Heart left ventricle (tissue), 16 donors: Measurements from ENCODE around the gene TET1. TPM values are rescaled to one million over a fixed set of nuclear protein-coding genes. Genes with fewer than 3 reads are reported as not detected.

Experiments
- ATAC-seq, 4 donors: fragments of 200-7000 bp; cut with Tn5 transposase; one replicate each; pipeline ENCODE4 v1.9.1; 2020 to 2022; ENCODE audit warnings: moderate library complexity in 4 of 4, mild to moderate bottlenecking in 3 of 4, moderate number of reproducible peaks in 1 of 4
- DNase-seq, 5 donors: peaks; one replicate each; pipeline ENCODE4 v3.0.0-alpha.2; 2020
- H3K27ac ChIP-seq, 12 donors: fragments of 200-600 bp; sonication (generic) in 4 of 12; one replicate each; pipeline versions ENCODE4 v1.5.0 to v1.8.0; 2016 to 2022; ENCODE audit warnings: mild to moderate bottlenecking in 2 of 12
- H3K27me3 ChIP-seq, 9 donors: fragments of 200-600 bp; sonication (generic) in 2 of 9; one replicate each; pipeline versions ENCODE4 v1.5.1 to v1.8.0; 2016 to 2022; ENCODE audit warnings: mild to moderate bottlenecking in 3 of 9
- H3K36me3 ChIP-seq, 9 donors: fragments of 200-600 bp; sonication (generic) in 2 of 9; one replicate each; pipeline versions ENCODE4 v1.5.0 to v1.8.0; 2018 to 2022; ENCODE audit warnings: mild to moderate bottlenecking in 2 of 9
- H3K4me1 ChIP-seq, 12 donors: fragments of 200-600 bp; sonication (generic) in 4 of 12; one replicate each; pipeline versions ENCODE4 v1.5.0 to v1.8.0; 2016 to 2022; ENCODE audit warnings: mild to moderate bottlenecking in 3 of 12
- H3K4me3 ChIP-seq, 12 donors: fragments of 200-600 bp; sonication (generic) in 4 of 12; one replicate each; pipeline versions ENCODE4 v1.5.0 to v1.8.0; 2017 to 2022; ENCODE audit warnings: mild to moderate bottlenecking in 9 of 12, moderate library complexity in 4 of 12
- H3K9me3 ChIP-seq, 12 donors: fragments of 200-600 bp; sonication (generic) in 4 of 12; one replicate each; pipeline versions ENCODE4 v1.5.0 to v1.8.0; 2016 to 2022; ENCODE audit warnings: mild to moderate bottlenecking in 1 of 12
- CTCF ChIP-seq, 12 donors: fragments of 200-600 bp; sonication (generic) in 4 of 12; IDR thresholded peaks; one replicate each; pipeline versions ENCODE4 v1.5.0 to v1.8.0; 2018 to 2022; ENCODE audit warnings: antibody characterized with exemption in 12 of 12, mild to moderate bottlenecking in 5 of 12
- POLR2A ChIP-seq, 2 donors: fragments of 450-650 bp; IDR thresholded peaks; one replicate each; pipeline ENCODE4 v1.6.1; 2017; ENCODE audit warnings: antibody characterized with exemption in 2 of 2, mild to moderate bottlenecking in 2 of 2, moderate library complexity in 2 of 2
- WGBS, 4 donors: extraction: QIAGEN DNeasy Blood & Tissue Kit in 2 of 4; methylation state at CpG; one replicate each; pipeline versions ENCODE4 v1.1.5 to v1.1.7; 2013 to 2018; 5-methylcytosine and 5-hydroxymethylcytosine counted together
- intact Hi-C, 10 donors: fragments of 100-400 bp; cut with DNase I; formaldehyde crosslinking; loops; one replicate each; pipeline versions ENCODE4 v1.11.1 to v1.14.2; 2022
- polyA plus RNA-seq, 2 donors: library from polyadenylated mRNA; stranded (reverse); fragments of 200-250 nt; gene quantifications; one replicate each; pipeline ENCODE4 v1.2.3, GENCODE V29; 2013
- total RNA-seq, 9 donors: library from RNA; depleted of rRNA in 2 of 9; stranded (reverse); fragments of >200 nt in 2 of 9; fragmentation: NEBNext Ultra II Directional in 3 of 9; extraction: Animal tissue kit (Norgen Biotek cat#: 25700) in 3 of 9; gene quantifications; one replicate each; pipeline versions ENCODE4 v1.1.0 to v1.2.4, GENCODE V29; 2016 to 2023
- donor health status: ischemic (EF 13 %, LVEDD 7.1; RV severe dilation, severe dysfunction).
- donor health status: healthy with polysubstance abuse.
- donor health status: DM: no; HTN: yes; CAD: no.
- donor health status: DM: no; HTN: no; CAD: no.
- donor health status: ischemic (EF 25% LVEDD 6.9; RV normal size, moderate dysfunction).
- donor health status: ischemic (EF 25% LVEDD 5.7; RV mildly dilated, moderate dysfunction).
- donor health status: healthy.
- donor health status: DM: yes; HTN: yes; CAD: no.
- donor health status: ischemic (EF 35%, LVEDD 5.7; RV mildly dilated, moderate dysfunction).
- donor health status: nonischemic (EF 11% LVEDD 7.7; RV severe dilation, severe dysfunction).
- donor health status: DM: yes; HTN: yes; CAD: no.
- donor health status: PGD.
- donor health status: ischemic (EF 29% LVEDD 5.4; RV normal size, mild dysfunction).
- donor health status: nonischemic (EF 23%, LVEDD 6.1; RV moderate dilation, normal function).

The TET1 gene
- total and polyA plus RNA-seq, 11 donors: 0.27 to 4.1 (median 2.0) TPM

DNA sequence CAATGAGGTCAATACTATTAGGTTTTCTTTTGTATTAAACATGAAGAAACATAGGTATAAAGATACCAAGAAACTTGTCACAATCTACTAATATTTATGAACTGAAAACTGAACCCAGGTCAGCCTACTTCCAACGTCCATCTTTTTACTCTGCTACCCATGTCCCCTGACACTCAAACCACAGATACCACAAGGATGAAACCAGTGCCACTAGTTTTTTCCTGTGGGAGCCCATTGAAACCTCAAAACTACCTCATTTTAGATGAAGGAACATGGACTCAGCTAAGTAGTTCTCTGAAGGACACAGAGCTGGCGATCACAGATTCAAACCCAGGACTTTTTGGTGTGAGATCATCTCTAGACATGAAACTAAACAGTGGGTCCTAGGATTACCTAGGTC, 6.8 kb downstream of the TET1 start:
- H3K4me3 ChIP-seq: no peak overlapping the region
- TF ChIP-seq POLR2A (IDR thresholded peaks at IDR 0.05): no peak
- TF ChIP-seq CTCF (IDR thresholded peaks at IDR 0.05): no peak
- H3K4me1 ChIP-seq: peaks cover 0 to 12% (median 3%) of the 10 kb centered on the region in 12 donors
- ATAC-seq: no peak
- DNase-seq: no peak
- no peaks in the 10 kb centered on the region for H3K36me3 ChIP-seq
- WGBS, 4 donors: 71 to 79% (median 79%) methylated on average over 2 of the region's 2 CpGs
- H3K27ac ChIP-seq: peak overlapping the region in 1 of 12 donors; percentile 13
- peaks cover 0 to 20% (median 0%) of the 10 kb centered on the region in 9 donors for H3K27me3 ChIP-seq
- intact Hi-C loops: no loop called here
- no peaks in the 10 kb centered on the region for H3K9me3 ChIP-seq

DNA sequence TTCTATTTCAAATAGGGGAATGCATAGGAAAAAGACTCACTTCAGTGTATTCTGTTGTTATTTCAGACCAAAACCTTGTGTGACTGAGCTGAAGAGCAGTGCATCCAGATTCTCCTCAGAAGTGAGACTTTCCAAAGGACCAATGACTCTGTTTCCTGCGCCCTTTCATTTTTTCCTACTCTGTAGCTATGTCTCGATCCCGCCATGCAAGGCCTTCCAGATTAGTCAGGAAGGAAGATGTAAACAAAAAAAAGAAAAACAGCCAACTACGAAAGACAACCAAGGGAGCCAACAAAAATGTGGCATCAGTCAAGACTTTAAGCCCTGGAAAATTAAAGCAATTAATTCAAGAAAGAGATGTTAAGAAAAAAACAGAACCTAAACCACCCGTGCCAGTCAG, 12.0 kb downstream of the TET1 start:
- peaks cover 0 to 15% (median 0%) of the 10 kb centered on the region in 9 donors for H3K36me3 ChIP-seq
- H3K4me3 ChIP-seq: no peak overlapping the region
- no peaks in the 10 kb centered on the region for H3K9me3 ChIP-seq
- TF ChIP-seq POLR2A (IDR thresholded peaks at IDR 0.05): no peak
- no peak for TF ChIP-seq CTCF (IDR thresholded peaks at IDR 0.05)
- no peak overlapping the region for H3K27ac ChIP-seq
- DNase-seq (no peak), ATAC-seq (no peak)
- H3K4me1 ChIP-seq: peaks cover 0 to under 1% (median 0%) of the 10 kb centered on the region in 12 donors
- intact Hi-C loops: no loop called here
- 62 to 93% (median 77%) methylated on average over 5 of the region's 5 CpGs for WGBS, 4 donors
- no peaks in the 10 kb centered on the region for H3K27me3 ChIP-seq

DNA sequence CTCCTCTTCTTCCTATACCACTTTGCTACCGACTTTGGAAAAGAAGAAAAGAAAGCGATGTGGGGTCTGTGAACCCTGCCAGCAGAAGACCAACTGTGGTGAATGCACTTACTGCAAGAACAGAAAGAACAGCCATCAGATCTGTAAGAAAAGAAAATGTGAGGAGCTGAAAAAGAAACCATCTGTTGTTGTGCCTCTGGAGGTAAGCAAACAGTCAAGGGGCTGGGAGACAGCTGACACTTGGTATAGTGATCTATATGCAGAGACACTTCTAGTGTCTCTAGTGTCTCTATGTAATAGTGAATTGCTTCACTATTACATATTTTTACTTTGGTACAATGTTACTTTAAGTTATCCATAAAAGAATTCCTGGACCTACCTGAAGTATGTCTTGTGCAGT, 13.9 kb downstream of the TET1 start:
- Histone ChIP-seq H3K36me3 (peaks cover 0 to 15% (median 0%) of the 10 kb centered on the region in 9 donors), H3K27ac (no peak overlapping the region), H3K9me3 (no peaks in the 10 kb centered on the region), H3K27me3 (no peaks in the 10 kb centered on the region), H3K4me3 (no peak overlapping the region), H3K4me1 (peaks cover 0 to under 1% (median 0%) of the 10 kb centered on the region in 12 donors)
- intact Hi-C loops: no loop called here
- no peak for ATAC-seq
- no peak for TF ChIP-seq CTCF (IDR thresholded peaks at IDR 0.05)
- no peak for TF ChIP-seq POLR2A (IDR thresholded peaks at IDR 0.05)
- 85 to 90% (median 90%) methylated on average over 2 of the region's 2 CpGs for WGBS, 4 donors
- DNase-seq: no peak

GRCh38 chr10:68576118-68576517, 16.0 kb downstream of the TET1 start:
- H3K36me3 ChIP-seq: peaks cover 0 to 15% (median 0%) of the 10 kb centered on the region in 9 donors
- H3K27ac ChIP-seq: no peak overlapping the region
- peaks cover 0 to 3% (median 0%) of the 10 kb centered on the region in 12 donors for H3K4me1 ChIP-seq
- intact Hi-C loops: no loop called here
- no peak for TF ChIP-seq CTCF (IDR thresholded peaks at IDR 0.05)
- TF ChIP-seq POLR2A (IDR thresholded peaks at IDR 0.05): no peak
- H3K4me3 ChIP-seq: no peak overlapping the region
- WGBS, 4 donors: 76 to 97% (median 91%) methylated on average over 5 of the region's 5 CpGs
- H3K27me3 ChIP-seq: no peaks in the 10 kb centered on the region
- DNase-seq: no peak
- no peaks in the 10 kb centered on the region for H3K9me3 ChIP-seq
- no peak for ATAC-seq
